GM18517 (cell line): Measurements from ENCODE around the gene EPS8L2.

ENCODE experiments used
- ATAC-seq: cut with Tn5 transposase; IDR thresholded peaks from one replicate; pipeline ENCODE4 v1.9.1; 2021; ENCODE audit warnings: mild to moderate bottlenecking, moderate library complexity; ENCODE audit not compliant: unreplicated experiment

The EPS8L2 gene

GRCh38 chr11:703506-703905 lies 2.5 kb upstream of the EPS8L2 start:
- ATAC-seq, result no peak

GRCh38 chr11:704228-704674 lies 1.8 kb upstream of the EPS8L2 start:
- no peak for ATAC-seq

GRCh38 chr11:704781-705645 lies 1.0 kb upstream of the EPS8L2 start:
- ATAC-seq, result no peak

- ATAC-seq, result no peak
Measured at GRCh38 chr11:706439-706956, 467 bp downstream of the EPS8L2 start.

DNA sequence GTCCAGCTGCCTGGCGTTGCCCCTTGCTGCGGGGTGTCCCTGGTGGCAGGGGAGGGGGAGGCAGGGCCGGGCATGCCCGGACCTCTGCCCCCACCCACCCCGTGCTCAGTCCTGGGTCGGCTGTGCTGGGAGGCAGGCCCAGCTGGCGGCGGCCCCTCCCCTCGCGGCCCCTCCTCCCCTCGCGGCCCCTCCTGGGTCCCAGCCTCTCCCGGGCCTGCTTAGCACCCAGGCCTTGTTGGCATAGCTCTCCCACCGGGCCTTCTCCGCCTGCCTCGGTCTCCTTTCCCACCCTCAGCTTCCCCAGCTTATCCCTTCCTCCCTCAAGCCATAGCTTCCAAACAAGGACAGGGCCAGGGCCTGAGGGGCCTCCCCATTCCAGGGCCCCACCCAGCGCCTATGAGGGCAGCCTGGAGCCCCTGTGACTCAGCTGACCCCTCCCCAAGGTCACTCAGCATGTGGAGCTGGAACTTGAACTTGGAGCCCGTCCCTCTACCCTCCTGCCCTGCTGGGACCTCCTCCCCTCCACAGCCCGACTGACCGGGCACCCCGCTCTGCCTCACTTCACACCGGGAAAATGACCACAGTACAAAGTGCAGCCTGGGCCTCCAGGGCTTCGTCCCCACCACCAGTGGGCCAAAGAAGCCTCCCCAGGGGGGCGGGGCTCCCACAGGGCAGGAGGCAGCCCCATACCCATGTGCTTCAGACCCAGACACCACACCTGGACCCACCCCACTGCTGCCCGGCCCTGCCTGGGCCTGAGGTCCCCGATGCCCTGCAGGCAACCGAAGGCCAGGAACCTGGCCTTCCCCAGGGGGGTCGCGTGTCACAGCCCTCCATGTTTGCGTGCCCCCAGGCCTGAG lies 1.2 kb downstream of the EPS8L2 start:
- no peak for ATAC-seq

- no peak for ATAC-seq
Measured at GRCh38 chr11:707817-708420, 1.9 kb downstream of the EPS8L2 start.

GRCh38 chr11:708511-708910 lies 2.5 kb downstream of the EPS8L2 start:
- ATAC-seq, result no peak

GRCh38 chr11:709109-709997 lies 3.3 kb downstream of the EPS8L2 start:
- no peak for ATAC-seq

DNA sequence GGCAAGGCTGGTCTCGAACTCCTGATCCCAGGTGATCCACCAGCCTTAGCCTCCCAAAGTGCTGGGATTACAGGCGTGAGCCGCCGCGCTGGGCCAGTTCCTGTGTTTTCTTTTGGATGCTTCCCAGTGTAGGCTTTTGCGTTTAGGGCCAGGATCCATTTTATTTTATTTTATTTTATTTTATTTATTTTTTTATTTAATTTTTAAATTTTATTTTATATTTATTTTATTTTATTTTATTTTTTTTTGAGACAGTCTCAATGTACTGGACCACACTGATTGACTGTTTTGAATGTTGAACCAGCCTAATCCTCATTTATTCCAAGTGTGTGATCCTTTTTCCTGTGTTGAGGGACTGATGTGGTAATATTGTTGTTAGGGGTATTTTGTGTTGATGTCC lies 8.4 kb downstream of the EPS8L2 start:
- no peak for ATAC-seq

- ATAC-seq, result no peak
Measured at GRCh38 chr11:719214-720016, 13.4 kb downstream of the EPS8L2 start.

GRCh38 chr11:720017-720641 lies 14.1 kb downstream of the EPS8L2 start:
- ATAC-seq, result no peak

DNA sequence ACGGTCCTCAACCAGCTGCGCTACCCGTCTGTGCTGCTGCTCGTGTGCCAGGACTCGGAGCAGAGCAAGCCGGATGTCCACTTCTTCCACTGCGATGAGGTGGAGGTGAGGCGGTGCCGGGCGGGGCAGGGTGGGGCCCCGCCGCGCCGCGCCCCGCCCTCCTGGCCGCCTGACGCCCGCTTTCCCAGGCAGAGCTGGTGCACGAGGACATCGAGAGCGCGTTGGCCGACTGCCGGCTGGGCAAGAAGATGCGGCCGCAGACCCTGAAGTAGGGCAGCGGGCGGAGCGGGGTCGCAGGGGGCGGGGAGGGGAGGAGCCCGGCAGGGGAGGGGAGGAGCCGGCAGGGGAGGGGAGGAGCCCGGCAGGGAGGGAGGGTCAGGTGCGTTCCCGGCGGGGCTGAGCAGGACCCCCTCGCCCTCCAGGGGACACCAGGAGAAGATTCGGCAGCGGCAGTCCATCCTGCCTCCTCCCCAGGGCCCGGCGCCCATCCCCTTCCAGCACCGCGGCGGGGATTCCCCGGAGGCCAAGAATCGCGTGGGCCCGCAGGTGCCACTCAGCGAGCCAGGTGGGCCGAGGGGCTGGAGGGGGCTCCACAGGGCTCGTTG lies 14.7 kb downstream of the EPS8L2 start:
- no peak for ATAC-seq

GRCh38 chr11:721247-721740 lies 15.3 kb downstream of the EPS8L2 start:
- no peak for ATAC-seq

GRCh38 chr11:721741-722345 lies 15.8 kb downstream of the EPS8L2 start:
- ATAC-seq, result no peak

DNA sequence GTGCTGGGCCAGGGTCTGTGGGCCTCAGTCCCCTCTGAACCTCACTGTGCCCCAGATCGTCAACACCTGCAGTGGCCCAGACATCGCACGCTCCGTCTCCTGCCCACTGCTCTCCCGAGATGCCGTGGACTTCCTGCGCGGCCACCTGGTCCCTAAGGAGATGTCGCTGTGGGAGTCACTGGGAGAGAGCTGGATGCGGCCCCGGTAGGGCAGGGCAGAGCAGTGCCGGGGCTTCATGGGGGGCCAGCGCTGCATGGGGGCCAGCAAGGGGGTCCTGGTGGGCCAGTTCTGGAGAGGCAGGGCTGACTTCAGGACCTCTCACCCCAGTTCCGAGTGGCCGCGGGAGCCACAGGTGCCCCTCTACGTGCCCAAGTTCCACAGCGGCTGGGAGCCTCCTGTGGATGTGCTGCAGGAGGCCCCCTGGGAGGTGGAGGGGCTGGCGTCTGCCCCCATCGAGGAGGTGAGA lies 16.3 kb downstream of the EPS8L2 start:
- ATAC-seq, result no peak

DNA sequence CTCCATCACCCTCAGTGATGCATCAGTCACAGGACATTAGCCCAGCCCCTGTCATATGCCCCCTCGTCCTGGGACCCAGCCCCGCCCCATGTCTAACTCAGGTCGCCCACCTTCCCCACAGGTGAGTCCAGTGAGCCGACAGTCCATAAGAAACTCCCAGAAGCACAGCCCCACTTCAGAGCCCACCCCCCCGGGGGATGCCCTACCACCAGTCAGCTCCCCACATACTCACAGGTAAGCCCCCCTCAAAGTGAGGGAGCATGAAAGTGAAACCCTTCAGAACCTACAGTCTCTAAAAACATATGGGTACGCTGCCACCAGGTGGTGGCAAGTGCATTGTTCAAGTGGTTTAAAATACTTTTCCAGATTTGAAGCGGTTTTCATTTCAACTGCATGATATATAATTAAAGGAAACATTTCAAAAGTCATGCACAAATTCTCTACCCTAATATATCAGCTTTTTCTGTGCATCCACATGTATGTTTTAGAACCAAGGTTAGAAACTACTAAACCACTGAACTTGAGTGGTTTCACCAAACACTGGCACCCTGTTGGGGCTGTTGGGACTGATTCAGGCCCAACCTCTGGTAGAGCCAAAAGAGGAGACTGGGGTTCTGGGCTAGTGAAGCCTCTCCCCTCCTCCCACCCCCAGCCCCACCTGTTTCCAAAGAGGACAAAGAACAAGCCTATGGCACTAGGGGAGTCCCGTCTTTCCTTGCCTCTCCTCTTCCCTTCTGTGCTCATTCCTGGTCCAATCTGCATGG lies 17.3 kb downstream of the EPS8L2 start:
- no peak for ATAC-seq
